Measurements from ENCODE around the gene DRAP1. TPM values are rescaled to one million over a fixed set of nuclear protein-coding genes. Genes with fewer than 3 reads are reported as not detected.
"Not testable (repeated sequence)": the region's sequence is repeated elsewhere in the genome, so short reads cannot be mapped to it uniquely, and the experiment has no call there.

DRAP1 gene
- total RNA-seq, 1 donor from 2014 or later = 69.8 TPM

DNA sequence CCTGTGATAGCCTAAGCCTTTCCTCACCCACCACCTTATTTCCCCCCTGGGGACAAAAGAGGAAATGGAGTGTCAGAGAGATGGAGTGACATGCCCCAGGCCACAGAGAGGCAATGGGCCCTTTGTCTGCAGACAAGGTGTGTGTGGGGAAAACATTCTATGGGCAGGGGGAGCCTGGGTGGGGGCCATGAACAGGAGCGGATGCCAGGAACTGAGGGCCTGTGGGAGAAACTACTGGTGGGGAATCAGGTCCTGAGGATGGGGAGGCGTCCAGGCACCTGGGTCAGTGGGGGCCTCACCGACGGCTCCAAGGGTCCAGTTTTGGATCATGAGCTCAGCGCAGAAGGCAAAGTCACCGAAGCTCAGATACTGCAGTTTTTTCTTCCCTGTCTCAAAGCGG lies 34.0 kb upstream of the DRAP1 start:
- intact Hi-C loops (cut with DNase I) = loop anchor here (10.0 kb wide), 1 partner anchor 100 kb away; no protein-coding TSS in a partner anchor
- no peak for DNase-seq (ENCODE audit: low spot score)

GRCh38 chr11:65885808-65886536 lies 33.3 kb upstream of the DRAP1 start:
- intact Hi-C loops (cut with DNase I) = loop anchor here (10.0 kb wide), 1 partner anchor 99 kb away; no protein-coding TSS in a partner anchor
- DNase-seq (ENCODE audit: low spot score) (no peak), ATAC-seq (no peak)

More for the DNA sequence above, 34.0 kb upstream of the DRAP1 start:
- ATAC-seq = no peak

DNA sequence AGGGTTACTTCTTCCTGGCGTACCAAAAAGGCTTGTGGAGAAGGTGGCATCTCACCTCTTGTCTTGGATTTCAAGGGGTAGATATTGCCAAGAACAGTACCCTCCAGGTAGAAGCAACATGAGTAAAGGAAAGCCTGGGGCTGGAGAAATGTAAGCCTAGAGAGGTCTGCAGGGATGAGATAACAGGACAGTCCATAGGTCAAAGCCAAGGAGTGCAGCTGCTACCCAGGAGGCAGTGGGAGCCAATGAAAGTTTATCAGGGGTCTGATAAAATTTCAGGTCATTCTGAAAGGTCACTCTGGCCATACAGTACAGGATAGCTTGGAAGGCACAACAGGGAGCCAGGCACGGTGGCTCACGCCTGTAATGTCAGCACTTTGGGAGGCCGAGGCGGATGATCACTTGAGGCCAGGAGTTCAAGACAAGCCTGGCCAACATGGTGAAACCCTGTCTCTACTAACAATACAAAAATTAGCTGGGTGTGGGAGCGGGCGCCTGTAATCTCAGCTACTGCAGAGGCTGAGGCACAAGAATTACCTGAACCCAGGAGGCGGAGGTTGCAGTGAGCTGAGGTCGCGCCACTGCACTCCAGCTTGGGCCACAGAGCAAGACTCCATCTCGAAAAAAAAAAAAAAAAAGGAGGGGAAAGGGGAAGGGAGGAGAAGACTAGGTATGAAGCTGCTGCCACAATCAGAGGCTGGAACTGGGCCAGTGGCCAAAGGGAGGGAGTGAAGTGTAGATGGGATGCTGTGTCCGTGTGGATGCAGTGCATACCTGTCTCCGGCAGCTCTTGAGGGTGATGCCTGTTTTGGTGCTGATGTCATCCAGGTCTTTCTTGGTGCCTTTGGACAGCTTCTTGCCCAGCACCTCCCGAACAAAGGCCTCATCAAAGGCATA lies 32.2 kb upstream of the DRAP1 start:
- DNase-seq (ENCODE audit: low spot score) (no peak), ATAC-seq (no peak)
- intact Hi-C loops (cut with DNase I) = loop anchor here (10.0 kb wide), 1 partner anchor 98 kb away; no protein-coding TSS in a partner anchor

DNA sequence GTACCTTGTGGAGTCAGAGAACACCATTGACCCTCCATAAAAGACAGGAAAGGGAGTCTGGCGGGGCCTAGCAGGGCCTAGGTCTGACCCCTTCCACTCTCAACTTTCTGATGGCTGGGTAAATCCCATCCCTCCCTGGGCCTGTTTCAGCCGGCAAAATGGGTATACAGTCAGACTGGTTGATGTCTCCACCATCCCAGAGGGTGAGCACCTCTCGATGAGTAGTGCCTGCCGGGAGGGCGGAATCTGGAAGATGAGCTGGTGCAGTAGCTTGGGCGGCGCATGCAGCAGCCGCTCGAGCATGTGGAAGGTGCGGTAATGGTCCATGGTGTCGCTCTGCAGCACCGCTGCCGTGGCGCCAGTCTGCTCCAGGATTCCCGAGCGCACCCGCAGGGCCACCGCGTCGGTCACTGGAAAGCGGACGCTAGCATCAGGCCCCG lies 31.5 kb upstream of the DRAP1 start:
- intact Hi-C loops (cut with DNase I) = loop anchor here (10.0 kb wide), 1 partner anchor 97 kb away; no protein-coding TSS in a partner anchor
- ATAC-seq (no peak), DNase-seq (ENCODE audit: low spot score) (no peak)

DNA sequence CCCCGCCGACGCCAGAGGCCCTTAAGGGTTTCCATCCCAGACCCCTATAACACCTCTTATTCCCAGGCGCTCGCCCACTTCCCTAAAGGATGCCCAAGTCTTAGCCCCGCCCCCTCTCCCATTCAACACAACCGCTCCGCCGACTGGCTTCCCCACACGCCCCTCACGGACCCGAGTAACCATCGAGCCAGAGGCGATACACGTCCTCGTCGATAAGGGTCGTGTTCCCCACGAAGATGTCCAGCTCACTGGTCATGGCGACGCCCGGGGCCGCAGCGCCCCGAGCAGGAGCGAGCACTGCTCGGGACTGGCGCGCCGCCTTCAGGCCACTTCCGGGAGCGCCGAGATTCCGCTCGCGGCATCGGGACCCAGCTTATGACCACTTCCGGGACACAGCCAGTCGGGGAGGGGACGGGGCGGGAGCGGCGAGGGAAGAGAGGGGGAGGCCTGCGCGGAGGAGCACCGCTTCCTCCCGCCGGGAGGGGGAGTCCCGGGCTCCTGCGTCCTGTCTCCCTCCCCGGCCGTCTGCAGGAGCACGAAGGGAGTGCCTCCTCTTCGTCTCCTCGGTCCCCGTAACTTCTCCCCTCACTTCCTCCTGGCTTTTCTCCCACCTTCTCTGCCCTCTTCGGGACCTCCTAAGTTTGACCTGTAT lies 30.9 kb upstream of the DRAP1 start, which contains the start of gene FIBP:
FIBP (minus strand) TSS at position 309 of the 652 bp plus-strand sequence; CDS start at position 256, 53 bp downstream.
- DNase-seq (ENCODE audit: low spot score) (peak; percentile 98), ATAC-seq (peak; percentile 91)
- intact Hi-C loops (cut with DNase I) = loop anchor here (10.0 kb wide), 1 partner anchor 97 kb away; no protein-coding TSS in a partner anchor

GRCh38 chr11:65890324-65891218 lies 28.7 kb upstream of the DRAP1 start, which contains the start of gene CCDC85B:
TSS of gene CCDC85B (plus strand) at chr11:65890673. CDS start at chr11:65890784, 111 bp downstream.
- intact Hi-C loops (cut with DNase I) = no loop called here
- peak; percentile 88 for ATAC-seq
- peak; percentile 99 for DNase-seq (ENCODE audit: low spot score)

- ATAC-seq = no peak
- intact Hi-C loops (cut with DNase I) = no loop called here
- no peak for DNase-seq (ENCODE audit: low spot score)
Measured at GRCh38 chr11:65891219-65892136, 27.7 kb upstream of the DRAP1 start.

- ATAC-seq; intact Hi-C loops (cut with DNase I): not testable (repeated sequence)
Measured at GRCh38 chr11:65892137-65892540, 27.1 kb upstream of the DRAP1 start.

DNA sequence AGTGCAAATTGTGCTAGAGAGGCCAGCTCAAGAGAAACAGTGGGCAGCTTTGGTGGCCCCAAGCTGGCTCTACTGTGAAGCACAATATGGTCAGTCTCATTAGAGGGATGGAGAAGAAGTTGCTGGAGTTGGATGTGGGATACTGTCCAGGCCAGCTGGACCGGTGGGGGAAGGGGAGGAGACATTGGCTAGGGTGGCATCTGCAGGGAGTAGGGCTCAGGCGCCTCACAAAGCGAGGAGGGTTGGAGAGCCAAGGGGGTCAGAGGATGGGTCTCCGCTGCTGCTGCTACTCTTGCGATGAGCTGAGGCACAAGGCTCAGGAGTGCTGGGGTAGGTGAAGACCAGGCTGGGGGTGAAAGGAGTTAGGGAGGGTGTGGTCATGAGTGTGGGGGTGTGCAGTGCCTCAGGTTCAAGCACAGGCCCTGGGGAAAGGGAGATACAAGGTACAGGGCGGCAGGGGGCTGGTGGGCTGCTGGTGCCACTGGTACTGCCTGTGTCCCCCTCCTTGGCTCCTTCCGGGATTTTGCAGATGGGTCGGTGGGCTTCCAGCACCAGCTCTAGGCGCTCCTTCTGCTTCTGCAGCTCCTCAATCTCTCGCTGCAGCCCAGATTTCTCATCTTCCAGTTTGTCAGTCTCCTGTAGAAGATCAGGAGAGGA lies 26.4 kb upstream of the DRAP1 start:
- DNase-seq (ENCODE audit: low spot score) = no peak
- ATAC-seq = no peak
- intact Hi-C loops (cut with DNase I) = no loop called here

More at GRCh38 chr11:65892137-65892540, 27.1 kb upstream of the DRAP1 start:
- not testable (repeated sequence) for DNase-seq (ENCODE audit: low spot score)

DNA sequence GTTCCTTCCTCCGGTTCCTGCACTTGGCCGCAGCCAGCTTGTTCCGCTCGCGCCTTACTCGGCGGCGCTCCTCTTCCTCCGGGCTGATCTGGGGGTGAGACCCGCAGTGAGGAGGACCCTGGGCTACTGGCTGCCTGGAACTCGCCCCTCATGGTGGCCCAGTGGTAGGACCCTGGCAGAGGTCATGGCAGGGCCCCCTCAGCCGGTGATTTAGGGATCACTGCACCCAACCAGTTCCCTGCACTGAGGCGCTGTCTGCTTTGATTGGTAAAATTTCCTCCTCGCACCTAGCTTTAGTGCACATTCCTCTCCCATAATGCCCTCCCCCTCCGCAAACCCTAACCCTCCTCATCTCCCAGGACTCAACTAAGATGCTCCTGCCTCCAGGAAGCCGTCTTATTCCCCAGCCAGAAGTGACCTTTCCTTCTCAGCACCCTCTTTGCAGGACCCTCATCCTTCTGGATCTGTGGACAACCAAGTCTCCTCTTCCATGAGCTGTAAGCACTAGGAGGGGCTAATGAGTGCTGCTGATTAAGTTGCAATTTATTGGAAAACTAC lies 25.1 kb upstream of the DRAP1 start:
- no peak for DNase-seq (ENCODE audit: low spot score)
- ATAC-seq = no peak
- intact Hi-C loops (cut with DNase I) = no loop called here

DNA sequence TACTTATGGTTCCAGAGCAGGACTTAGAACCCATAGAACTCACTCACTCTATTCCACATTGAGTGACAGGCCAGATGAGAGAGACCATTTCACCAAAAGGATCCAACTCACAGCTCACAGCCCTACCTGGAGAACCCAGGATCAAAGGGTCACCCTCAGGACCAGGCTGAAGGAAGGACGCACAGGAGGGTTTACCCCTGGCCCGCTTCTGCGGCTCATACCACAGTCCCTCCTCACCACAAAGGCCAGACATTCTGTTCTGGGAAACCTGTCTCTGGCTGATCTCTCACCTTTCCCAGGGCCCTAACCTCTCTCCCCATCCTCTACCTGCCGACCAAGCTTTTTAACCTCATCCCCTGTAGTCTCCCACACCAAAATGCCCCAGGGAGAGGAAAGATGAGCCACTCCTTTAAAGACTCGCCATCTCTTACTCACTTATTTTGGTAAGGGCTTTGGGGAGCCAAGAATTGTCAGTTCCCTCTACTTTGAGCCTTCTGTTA lies 23.7 kb upstream of the DRAP1 start:
- DNase-seq (ENCODE audit: low spot score) = no peak
- ATAC-seq = no peak
- intact Hi-C loops (cut with DNase I) = no loop called here

GRCh38 chr11:65896034-65896999 lies 22.9 kb upstream of the DRAP1 start:
- ATAC-seq = no peak

DNA sequence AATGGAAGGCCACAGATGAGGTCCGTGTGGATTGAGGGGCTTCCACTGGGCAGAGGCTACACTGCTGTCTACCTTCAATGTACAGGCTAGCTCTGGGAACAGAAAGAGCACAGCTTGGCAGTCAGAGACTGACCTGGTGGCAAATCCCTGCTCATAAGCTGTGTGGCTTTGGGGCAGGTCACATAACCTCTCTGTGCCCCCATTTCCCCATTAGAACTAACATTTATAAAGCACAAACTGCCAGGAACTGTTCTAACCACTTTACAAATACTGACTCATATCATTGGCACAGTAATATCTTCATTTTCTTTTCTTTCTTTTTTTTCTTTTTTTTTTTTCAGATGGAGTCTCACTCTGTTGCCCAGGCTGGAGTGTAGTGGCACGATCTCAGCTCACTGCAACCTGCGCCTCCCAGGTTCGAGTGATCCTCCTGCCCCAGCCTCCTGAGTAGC lies 22.2 kb upstream of the DRAP1 start:
- DNase-seq (ENCODE audit: low spot score) (no peak), ATAC-seq (no peak)
- intact Hi-C loops (cut with DNase I) = no loop called here

More at GRCh38 chr11:65896034-65896999, 22.9 kb upstream of the DRAP1 start:
- no peak for DNase-seq (ENCODE audit: low spot score)
- intact Hi-C loops (cut with DNase I) = no loop called here

- no peak for DNase-seq (ENCODE audit: low spot score)
- intact Hi-C loops (cut with DNase I) = no loop called here
- no peak for ATAC-seq
Measured at GRCh38 chr11:65898656-65899355, 20.4 kb upstream of the DRAP1 start.

Data from sciatic nerve (tissue), 2 donors.